ENCODE results near the gene FADS1. TPM values are rescaled to one million over a fixed set of nuclear protein-coding genes. Genes with fewer than 3 reads are reported as not detected.
A peak's percentile ranks its signal among the peaks of the same experiment; 100 is the strongest.

The FADS1 gene
- total RNA-seq, 1 donor from 2014 or later, result 155 TPM

GRCh38 chr11:61846362-61847020, 29.7 kb upstream of the FADS1 start:
- H3K27me3 Mint-ChIP-seq (ENCODE audit: unreplicated experiment), result peaks cover 2% of the 10 kb centered on the region
- peak overlapping the region; percentile 55 for H3K27ac Mint-ChIP-seq (ENCODE audit: unreplicated experiment)

GRCh38 chr11:61844909-61845565, 28.2 kb upstream of the FADS1 start:
- no peak for DNase-seq
- Mint-ChIP-seq H3K27ac (ENCODE audit: unreplicated experiment) (no peak overlapping the region), H3K9me3 (ENCODE audit: unreplicated experiment) (peaks cover 11% of the 10 kb centered on the region), H3K4me1 (ENCODE audit: low read depth, unreplicated experiment) (peaks cover 5% of the 10 kb centered on the region), H3K4me3 (ENCODE audit: unreplicated experiment) (no peak overlapping the region), H3K27me3 (ENCODE audit: unreplicated experiment) (peaks cover 2% of the 10 kb centered on the region), H3K36me3 (ENCODE audit: unreplicated experiment) (peaks cover 12% of the 10 kb centered on the region)
- TF ChIP-seq CTCF (IDR thresholded peaks at IDR 0.05; ENCODE audit: partially characterized antibody, unreplicated experiment), result no peak

More at GRCh38 chr11:61846362-61847020, 29.7 kb upstream of the FADS1 start:
- Mint-ChIP-seq H3K4me3 (ENCODE audit: unreplicated experiment) (no peak overlapping the region), H3K36me3 (ENCODE audit: unreplicated experiment) (peaks cover 9% of the 10 kb centered on the region), H3K9me3 (ENCODE audit: unreplicated experiment) (peaks cover 7% of the 10 kb centered on the region), H3K4me1 (ENCODE audit: low read depth, unreplicated experiment) (peaks cover 3% of the 10 kb centered on the region)
- no peak for TF ChIP-seq CTCF (IDR thresholded peaks at IDR 0.05; ENCODE audit: partially characterized antibody, unreplicated experiment)
- no peak for DNase-seq

- peaks cover 16% of the 10 kb centered on the region for H3K9me3 Mint-ChIP-seq (ENCODE audit: unreplicated experiment)
- DNase-seq, result no peak
- peaks cover 5% of the 10 kb centered on the region for H3K4me1 Mint-ChIP-seq (ENCODE audit: low read depth, unreplicated experiment)
- no peak for TF ChIP-seq CTCF (IDR thresholded peaks at IDR 0.05; ENCODE audit: partially characterized antibody, unreplicated experiment)
- H3K36me3 Mint-ChIP-seq (ENCODE audit: unreplicated experiment), result peaks cover 17% of the 10 kb centered on the region
- peaks cover 9% of the 10 kb centered on the region for H3K27me3 Mint-ChIP-seq (ENCODE audit: unreplicated experiment)
- no peak overlapping the region for H3K27ac Mint-ChIP-seq (ENCODE audit: unreplicated experiment)
- no peak overlapping the region for H3K4me3 Mint-ChIP-seq (ENCODE audit: unreplicated experiment)
Measured at GRCh38 chr11:61842528-61842820, 25.7 kb upstream of the FADS1 start.

GRCh38 chr11:61841636-61842527, 25.1 kb upstream of the FADS1 start:
- no peak overlapping the region for H3K4me3 Mint-ChIP-seq (ENCODE audit: unreplicated experiment)

More at GRCh38 chr11:61841636-61842527, 25.1 kb upstream of the FADS1 start:
- DNase-seq, result no peak
- peaks cover 9% of the 10 kb centered on the region for H3K27me3 Mint-ChIP-seq (ENCODE audit: unreplicated experiment)
- H3K36me3 Mint-ChIP-seq (ENCODE audit: unreplicated experiment), result peaks cover 17% of the 10 kb centered on the region
- H3K9me3 Mint-ChIP-seq (ENCODE audit: unreplicated experiment), result peaks cover 16% of the 10 kb centered on the region
- no peak overlapping the region for H3K27ac Mint-ChIP-seq (ENCODE audit: unreplicated experiment)
- TF ChIP-seq CTCF (IDR thresholded peaks at IDR 0.05; ENCODE audit: partially characterized antibody, unreplicated experiment), result no peak
- H3K4me1 Mint-ChIP-seq (ENCODE audit: low read depth, unreplicated experiment), result peaks cover 6% of the 10 kb centered on the region

Data from glutamatergic neuron (in vitro differentiated cells).